T-helper 1 cell treated with Interleukin-12 subunit alpha and Interleukin-12 subunit beta and Interleukin-4 antibody, amounts not matched to agents 30 μg/mL and 1 μg/mL, for 36 hours (primary cell): ENCODE data around the gene MKI67.

Experiments used
- H3K27ac Mint-ChIP-seq: one replicate; pipeline ENCODE4 v1.8.0; 2021; ENCODE audit warnings: mild to moderate bottlenecking, mixed read lengths
- H3K27me3 Mint-ChIP-seq: one replicate; pipeline ENCODE4 v1.8.0; 2021; ENCODE audit warnings: low read depth, mixed read lengths
- H3K36me3 Mint-ChIP-seq: one replicate; pipeline ENCODE4 v1.8.0; 2021; ENCODE audit warnings: low read depth, mixed read lengths
- H3K4me1 Mint-ChIP-seq: one replicate; pipeline ENCODE4 v1.8.0; 2021; ENCODE audit warnings: low read depth, mixed read lengths
- H3K4me3 Mint-ChIP-seq: one replicate; pipeline ENCODE4 v1.8.0; 2021; ENCODE audit warnings: mild to moderate bottlenecking, moderate library complexity, mixed read lengths
- H3K9me3 Mint-ChIP-seq: one replicate; pipeline ENCODE4 v1.8.0; 2021; ENCODE audit warnings: mixed read lengths

Gene MKI67

GRCh38 chr10:128072941-128073645 lies 53.1 kb downstream of the MKI67 start:
- Mint-ChIP-seq H3K9me3 (no peaks in the 10 kb centered on the region), H3K4me1 (peaks cover 12% of the 10 kb centered on the region), H3K36me3 (peaks cover 48% of the 10 kb centered on the region), H3K27me3 (no peaks in the 10 kb centered on the region), H3K4me3 (no peak overlapping the region), H3K27ac (no peak overlapping the region)

- Mint-ChIP-seq H3K9me3 (no peaks in the 10 kb centered on the region), H3K27me3 (no peaks in the 10 kb centered on the region), H3K27ac (no peak overlapping the region), H3K36me3 (peaks cover 54% of the 10 kb centered on the region), H3K4me1 (peaks cover 17% of the 10 kb centered on the region), H3K4me3 (no peak overlapping the region)
Measured at GRCh38 chr10:128072046-128072445, 54.2 kb downstream of the MKI67 start.

GRCh38 chr10:128071417-128071782 lies 54.8 kb downstream of the MKI67 start:
- Mint-ChIP-seq H3K27ac (no peak overlapping the region), H3K4me1 (peaks cover 21% of the 10 kb centered on the region), H3K4me3 (no peak overlapping the region), H3K27me3 (no peaks in the 10 kb centered on the region), H3K36me3 (peaks cover 58% of the 10 kb centered on the region), H3K9me3 (no peaks in the 10 kb centered on the region)

- H3K4me3 Mint-ChIP-seq = no peak overlapping the region
- no peaks in the 10 kb centered on the region for H3K27me3 Mint-ChIP-seq
- H3K36me3 Mint-ChIP-seq = peaks cover 61% of the 10 kb centered on the region
- H3K4me1 Mint-ChIP-seq = peaks cover 23% of the 10 kb centered on the region
- H3K9me3 Mint-ChIP-seq = no peaks in the 10 kb centered on the region
- H3K27ac Mint-ChIP-seq = no peak overlapping the region
Measured at GRCh38 chr10:128070721-128071416, 55.4 kb downstream of the MKI67 start.

GRCh38 chr10:128070161-128070560 lies 56.1 kb downstream of the MKI67 start:
- Mint-ChIP-seq H3K4me1 (peaks cover 30% of the 10 kb centered on the region), H3K27ac (no peak overlapping the region), H3K27me3 (no peaks in the 10 kb centered on the region), H3K36me3 (peaks cover 65% of the 10 kb centered on the region), H3K9me3 (no peaks in the 10 kb centered on the region), H3K4me3 (no peak overlapping the region)

GRCh38 chr10:128069351-128070051 lies 56.7 kb downstream of the MKI67 start:
- no peak overlapping the region for H3K27ac Mint-ChIP-seq
- no peaks in the 10 kb centered on the region for H3K27me3 Mint-ChIP-seq
- H3K36me3 Mint-ChIP-seq = peaks cover 65% of the 10 kb centered on the region
- H3K4me1 Mint-ChIP-seq = peaks cover 36% of the 10 kb centered on the region
- H3K9me3 Mint-ChIP-seq = no peaks in the 10 kb centered on the region
- H3K4me3 Mint-ChIP-seq = no peak overlapping the region

GRCh38 chr10:128068398-128069285 lies 57.6 kb downstream of the MKI67 start:
- no peaks in the 10 kb centered on the region for H3K9me3 Mint-ChIP-seq
- no peak overlapping the region for H3K27ac Mint-ChIP-seq
- H3K4me3 Mint-ChIP-seq = no peak overlapping the region
- H3K36me3 Mint-ChIP-seq = peaks cover 62% of the 10 kb centered on the region
- no peaks in the 10 kb centered on the region for H3K27me3 Mint-ChIP-seq
- H3K4me1 Mint-ChIP-seq = peaks cover 41% of the 10 kb centered on the region

- no peak overlapping the region for H3K4me3 Mint-ChIP-seq
- no peak overlapping the region for H3K27ac Mint-ChIP-seq
- peaks cover 44% of the 10 kb centered on the region for H3K4me1 Mint-ChIP-seq
- peaks cover 59% of the 10 kb centered on the region for H3K36me3 Mint-ChIP-seq
- no peaks in the 10 kb centered on the region for H3K27me3 Mint-ChIP-seq
- no peaks in the 10 kb centered on the region for H3K9me3 Mint-ChIP-seq
Measured at GRCh38 chr10:128067691-128068397, 58.4 kb downstream of the MKI67 start.

GRCh38 chr10:128066870-128067382 lies 59.3 kb downstream of the MKI67 start:
- Mint-ChIP-seq H3K4me1 (peaks cover 53% of the 10 kb centered on the region), H3K27ac (no peak overlapping the region), H3K27me3 (no peaks in the 10 kb centered on the region), H3K9me3 (no peaks in the 10 kb centered on the region), H3K36me3 (peaks cover 57% of the 10 kb centered on the region), H3K4me3 (no peak overlapping the region)

- H3K9me3 Mint-ChIP-seq = no peaks in the 10 kb centered on the region
- H3K27ac Mint-ChIP-seq = no peak overlapping the region
- no peak overlapping the region for H3K4me3 Mint-ChIP-seq
Measured at GRCh38 chr10:128065881-128066534, 60.2 kb downstream of the MKI67 start.

GRCh38 chr10:128064970-128065580 lies 61.1 kb downstream of the MKI67 start:
- H3K4me1 Mint-ChIP-seq = peaks cover 55% of the 10 kb centered on the region
- H3K27me3 Mint-ChIP-seq = no peaks in the 10 kb centered on the region
- no peaks in the 10 kb centered on the region for H3K9me3 Mint-ChIP-seq
- H3K4me3 Mint-ChIP-seq = peak overlapping the region; percentile 75
- peak overlapping the region; percentile 91 for H3K27ac Mint-ChIP-seq
- peaks cover 53% of the 10 kb centered on the region for H3K36me3 Mint-ChIP-seq

More at GRCh38 chr10:128065881-128066534, 60.2 kb downstream of the MKI67 start:
- Mint-ChIP-seq H3K4me1 (peaks cover 55% of the 10 kb centered on the region), H3K36me3 (peaks cover 54% of the 10 kb centered on the region), H3K27me3 (no peaks in the 10 kb centered on the region)

- Mint-ChIP-seq H3K36me3 (peaks cover 50% of the 10 kb centered on the region), H3K27ac (peak overlapping the region; percentile 91), H3K4me3 (peak overlapping the region; percentile 75), H3K27me3 (no peaks in the 10 kb centered on the region), H3K9me3 (no peaks in the 10 kb centered on the region), H3K4me1 (peaks cover 53% of the 10 kb centered on the region)
Measured at GRCh38 chr10:128064108-128064969, 61.9 kb downstream of the MKI67 start.
